GM18873 (cell line): ENCODE data around the gene LEMD2.

Experiments used
- ATAC-seq: cut with Tn5 transposase; IDR thresholded peaks from one replicate; pipeline ENCODE4 v1.9.1; 2021; ENCODE audit warnings: mild to moderate bottlenecking, moderate library complexity, moderate number of reproducible peaks; ENCODE audit not compliant: unreplicated experiment, low FRiP score

LEMD2 gene

DNA sequence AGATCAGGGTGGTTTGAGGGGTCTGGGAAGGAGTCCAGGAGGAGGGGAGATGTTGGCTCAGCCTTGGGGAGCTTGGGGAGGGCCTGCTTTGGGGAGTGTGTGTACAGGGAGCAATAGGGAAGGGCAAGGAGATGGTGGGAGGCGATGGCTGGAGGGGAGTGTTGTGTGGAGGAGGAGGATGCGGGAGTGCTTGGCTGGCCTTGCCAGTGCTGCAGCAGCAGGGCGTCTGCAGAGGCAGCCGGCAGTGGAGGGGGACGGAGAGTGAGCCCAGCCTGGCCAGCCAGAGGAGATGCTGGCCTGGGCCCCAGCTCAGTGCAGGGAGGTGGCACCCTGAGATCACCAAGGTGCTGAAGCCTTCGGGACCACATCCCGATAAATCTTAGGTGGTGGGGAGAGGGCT lies 46.1 kb downstream of the LEMD2 start:
- ATAC-seq = no peak

DNA sequence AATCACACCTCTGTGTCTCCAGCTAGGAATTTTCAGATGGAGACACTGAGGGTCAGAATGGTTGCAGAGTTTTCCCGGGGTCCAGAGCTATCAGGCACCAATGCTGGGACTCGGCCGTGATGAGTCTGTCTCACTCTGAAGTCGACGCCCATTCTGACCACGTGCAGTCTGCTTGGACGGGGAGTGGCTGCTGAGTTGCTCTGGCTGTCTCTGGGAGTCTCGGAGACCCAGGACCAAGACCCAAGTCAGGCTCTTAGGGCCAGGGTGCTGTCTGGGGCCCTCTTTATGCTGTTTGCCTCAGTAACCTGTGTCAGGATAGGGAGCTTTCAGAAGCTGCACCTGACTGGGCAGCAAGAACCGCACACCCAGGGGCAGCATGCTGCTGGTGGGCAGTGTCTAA lies 46.8 kb downstream of the LEMD2 start:
- ATAC-seq = no peak

DNA sequence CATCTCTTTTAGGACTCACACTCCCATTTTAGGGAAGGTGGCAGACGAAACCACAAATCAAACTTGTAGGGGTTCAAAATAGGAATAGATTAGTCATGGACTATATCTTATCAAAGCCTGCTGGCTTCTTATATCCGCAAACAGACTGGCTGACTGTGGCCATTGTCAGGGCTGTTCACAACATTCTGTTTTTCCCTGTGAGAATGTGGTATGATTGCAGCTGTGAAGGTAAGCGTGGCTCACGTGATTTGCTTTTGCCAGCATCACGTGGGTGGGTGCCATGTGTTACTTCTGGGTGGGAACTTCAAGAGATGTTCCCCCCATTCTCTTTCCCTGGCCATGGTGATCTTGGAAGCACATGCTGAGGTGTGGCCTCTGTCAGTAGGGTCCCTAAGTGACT lies 48.1 kb downstream of the LEMD2 start:
- ATAC-seq = no peak

- ATAC-seq = no peak
These were observed 48.7 kb downstream of the LEMD2 start for GRCh38 chr6:33740204-33740608.

GRCh38 chr6:33739571-33739970 lies 49.4 kb downstream of the LEMD2 start:
- ATAC-seq = no peak

DNA sequence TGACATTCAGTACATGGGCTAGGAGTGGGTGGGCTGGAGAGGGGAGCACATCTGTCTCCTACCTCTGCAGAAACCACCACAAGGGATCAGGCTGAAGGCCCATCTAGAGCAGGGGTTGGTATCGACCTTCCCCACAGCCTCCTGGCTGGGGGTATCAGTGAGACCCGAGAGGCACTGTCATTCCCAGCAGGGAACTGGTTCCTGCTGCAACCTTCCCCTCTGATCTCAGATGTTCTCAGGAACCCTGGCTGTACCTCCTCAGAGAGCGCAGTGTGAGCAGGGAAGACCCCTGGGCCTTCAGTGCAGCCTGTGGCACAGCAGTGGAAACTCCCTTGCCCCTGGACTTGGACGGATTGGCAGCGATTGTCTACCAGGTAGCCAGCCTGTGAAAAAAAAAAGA lies 50.1 kb downstream of the LEMD2 start:
- no peak for ATAC-seq

GRCh38 chr6:33738153-33738552 lies 50.8 kb downstream of the LEMD2 start:
- ATAC-seq = no peak

DNA sequence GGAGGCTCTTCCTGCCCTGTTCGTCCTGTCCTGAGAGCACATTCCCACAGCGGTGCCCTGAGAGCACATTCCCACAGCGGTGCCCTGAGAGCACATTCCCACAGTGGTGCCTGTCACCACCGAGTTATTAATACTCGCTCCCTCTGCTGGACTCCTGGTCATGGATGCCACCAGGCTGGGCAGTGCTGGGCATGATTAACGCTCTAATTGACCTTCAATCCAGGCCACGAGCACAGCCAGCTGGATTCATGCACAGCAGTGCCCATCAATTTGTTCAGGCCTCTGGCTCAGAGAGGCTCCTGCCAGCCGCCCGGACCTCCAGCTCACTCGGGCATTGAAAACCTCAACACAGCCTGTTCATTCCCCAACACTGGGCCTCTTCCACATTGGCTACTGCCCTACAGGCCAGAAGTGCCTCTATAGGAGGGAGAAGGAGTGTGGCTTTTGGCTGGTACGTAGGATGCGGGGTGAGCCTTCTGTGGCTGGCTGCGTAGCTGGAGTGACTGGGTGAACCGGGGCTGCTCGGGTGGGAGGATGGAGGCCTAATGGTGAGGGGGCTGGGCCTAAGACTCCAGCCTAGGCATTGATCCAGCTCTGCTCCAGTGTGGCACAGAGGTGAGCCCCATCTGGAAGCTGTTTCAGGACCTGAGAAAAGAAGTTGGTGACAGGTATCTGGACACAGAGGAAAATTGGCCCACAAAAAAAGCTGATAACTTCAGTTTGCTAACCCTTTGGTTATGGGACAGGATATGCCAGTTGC lies 51.5 kb downstream of the LEMD2 start:
- ATAC-seq = no peak

- ATAC-seq = no peak
These were observed 53.7 kb downstream of the LEMD2 start for GRCh38 chr6:33735216-33735615.

- ATAC-seq = no peak
These were observed 55.3 kb downstream of the LEMD2 start for GRCh38 chr6:33733709-33734007.

DNA sequence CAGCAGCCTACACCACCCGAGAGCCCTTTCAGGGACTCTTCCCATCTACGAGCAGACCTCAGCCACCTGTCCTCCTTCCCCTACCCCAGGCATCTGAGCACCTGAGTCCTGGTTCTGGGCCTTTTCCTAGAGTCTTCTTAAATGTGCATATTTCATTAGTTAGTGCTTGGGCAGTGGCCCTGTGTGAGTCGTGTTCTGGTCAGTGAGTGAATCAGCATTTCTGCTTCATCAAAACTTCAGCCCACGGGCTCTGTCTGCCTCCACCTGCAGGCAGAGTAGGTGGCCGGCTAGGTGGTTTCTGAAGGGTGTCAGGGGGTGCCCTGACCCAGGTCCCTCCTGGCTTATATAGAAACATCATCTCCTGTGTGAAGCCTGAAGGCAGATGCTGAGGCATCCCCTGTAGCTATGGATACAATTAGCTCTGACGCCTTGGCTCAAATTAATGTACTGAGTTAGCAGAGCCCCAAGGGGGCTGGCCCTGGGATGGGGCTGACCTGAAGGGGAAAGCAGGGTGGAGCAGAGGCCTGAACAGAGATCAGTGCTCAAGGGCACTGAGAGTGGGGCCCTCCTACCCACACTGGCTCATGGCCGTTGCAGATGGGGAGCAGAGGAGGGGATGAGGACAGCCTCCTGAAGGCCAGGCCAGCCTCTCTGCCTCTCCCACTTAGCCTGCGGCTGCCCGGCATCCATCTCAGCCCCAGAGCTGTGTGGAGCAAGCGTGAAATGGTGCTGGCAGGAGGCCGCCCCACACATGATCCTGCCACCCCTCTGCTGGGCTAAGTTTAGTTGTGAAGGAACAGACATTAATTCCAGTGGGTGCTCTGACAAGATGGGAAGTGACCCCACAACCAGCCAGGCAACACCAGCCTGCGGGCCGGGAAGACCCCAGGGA lies 55.9 kb downstream of the LEMD2 start:
- ATAC-seq = no peak

DNA sequence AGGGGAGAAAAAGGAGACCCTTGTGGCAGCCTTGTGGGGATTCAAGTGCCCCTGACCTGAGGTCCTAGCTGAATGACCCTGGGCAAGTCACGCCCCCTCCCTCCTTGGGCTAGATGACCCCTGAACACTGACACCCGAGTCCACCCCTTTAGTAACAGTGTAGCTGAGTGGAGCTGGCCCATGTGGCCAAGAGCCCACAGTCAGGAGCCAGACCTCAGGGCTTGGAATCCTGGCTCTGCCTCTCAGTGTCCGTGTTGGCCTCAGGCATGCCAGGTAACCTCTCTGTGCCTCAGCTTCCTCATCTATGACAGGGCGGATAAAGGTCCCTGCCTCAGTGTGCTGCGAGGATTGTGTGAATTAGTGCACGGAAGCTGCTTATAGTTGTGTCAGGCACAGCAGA lies 56.5 kb downstream of the LEMD2 start:
- no peak for ATAC-seq

DNA sequence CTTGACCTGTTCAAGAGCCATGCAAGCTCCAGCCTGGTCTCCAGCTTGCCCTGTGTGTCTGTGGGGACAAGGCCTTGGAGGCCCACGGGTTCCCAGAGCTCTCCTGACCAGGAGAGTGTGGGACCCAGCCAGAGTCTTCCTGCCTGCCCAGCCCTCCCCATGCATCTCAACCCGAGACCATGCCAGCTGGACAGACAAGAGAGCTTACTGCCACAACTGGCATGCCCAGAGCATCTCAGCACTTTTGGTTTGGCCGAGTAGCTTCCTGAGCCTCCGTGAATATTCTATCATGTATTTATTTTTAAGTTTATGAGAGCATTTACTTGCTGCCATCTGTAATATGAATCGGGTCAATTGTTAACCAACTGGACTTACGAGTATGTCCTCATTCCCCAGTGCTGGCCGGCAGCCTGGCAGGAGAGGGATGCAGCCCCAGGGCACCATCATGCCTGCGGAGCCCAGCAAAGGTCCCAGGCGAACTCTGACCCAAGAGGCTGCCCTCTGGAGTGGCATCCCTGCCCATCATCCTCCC lies 57.1 kb downstream of the LEMD2 start:
- no peak for ATAC-seq

DNA sequence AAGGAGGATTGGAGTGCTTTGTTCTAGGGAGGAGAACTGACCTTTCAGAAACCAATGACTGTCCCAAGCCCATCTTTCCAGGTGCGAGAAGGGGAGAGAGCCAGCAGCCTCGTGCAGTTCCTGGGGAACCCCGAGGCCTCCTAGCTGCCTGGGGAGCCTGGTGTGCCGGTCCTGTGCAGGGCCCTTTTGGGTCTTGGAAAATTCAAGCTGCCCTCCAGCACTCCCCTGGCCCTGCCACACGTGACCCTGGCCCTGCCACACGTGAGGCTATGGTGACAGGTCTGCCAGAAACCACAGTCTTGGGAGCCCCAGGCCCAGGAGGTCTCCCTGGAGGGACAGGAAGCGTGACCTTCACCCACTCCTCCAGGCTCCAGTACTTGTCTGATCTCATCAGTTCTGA lies 57.9 kb downstream of the LEMD2 start:
- ATAC-seq = no peak

- ATAC-seq = no peak
These were observed 58.3 kb downstream of the LEMD2 start for GRCh38 chr6:33730611-33731010.

GRCh38 chr6:33729059-33729458 lies 59.9 kb downstream of the LEMD2 start:
- ATAC-seq = no peak

- no peak for ATAC-seq
These were observed 60.5 kb downstream of the LEMD2 start for GRCh38 chr6:33728438-33728837.

DNA sequence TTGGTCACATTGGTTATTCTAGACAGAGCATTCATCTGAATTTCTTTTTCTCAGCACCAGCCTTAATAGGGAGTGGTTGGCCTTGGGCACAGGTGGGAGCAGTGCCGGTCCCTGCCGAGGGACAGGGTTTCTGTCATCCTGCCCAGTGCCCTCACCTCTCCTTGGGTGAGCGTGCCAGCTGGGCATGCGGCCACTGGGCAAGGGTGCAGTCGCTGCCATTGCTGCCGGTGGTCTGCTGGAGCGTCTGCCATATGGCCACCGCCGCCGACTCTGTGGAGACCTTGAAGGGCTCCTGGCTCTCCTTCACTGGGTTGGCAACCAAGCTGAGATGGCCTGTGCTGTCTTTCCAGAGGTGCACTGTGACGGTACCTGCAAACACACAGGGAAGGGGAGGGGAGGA lies 61.0 kb downstream of the LEMD2 start:
- ATAC-seq = no peak

DNA sequence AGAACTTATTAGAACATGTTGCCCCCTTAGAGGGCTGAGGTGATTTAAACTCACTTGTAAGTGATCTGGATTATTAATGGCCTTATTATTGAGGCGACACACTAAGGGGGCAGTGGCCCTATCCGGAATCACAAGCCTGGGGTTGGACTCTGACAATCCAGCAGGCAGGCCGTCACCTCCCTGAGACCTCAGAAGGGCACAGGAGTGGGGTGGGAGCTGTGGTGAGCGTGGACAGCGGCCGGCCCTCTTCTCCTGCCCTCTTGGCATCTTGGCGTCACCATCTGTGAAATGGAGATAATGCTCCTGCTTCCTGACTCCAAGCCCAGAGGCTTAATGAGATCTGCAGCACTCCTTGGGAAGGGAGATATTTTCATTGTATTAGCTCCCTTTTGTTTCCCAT lies 61.8 kb downstream of the LEMD2 start:
- ATAC-seq = no peak

DNA sequence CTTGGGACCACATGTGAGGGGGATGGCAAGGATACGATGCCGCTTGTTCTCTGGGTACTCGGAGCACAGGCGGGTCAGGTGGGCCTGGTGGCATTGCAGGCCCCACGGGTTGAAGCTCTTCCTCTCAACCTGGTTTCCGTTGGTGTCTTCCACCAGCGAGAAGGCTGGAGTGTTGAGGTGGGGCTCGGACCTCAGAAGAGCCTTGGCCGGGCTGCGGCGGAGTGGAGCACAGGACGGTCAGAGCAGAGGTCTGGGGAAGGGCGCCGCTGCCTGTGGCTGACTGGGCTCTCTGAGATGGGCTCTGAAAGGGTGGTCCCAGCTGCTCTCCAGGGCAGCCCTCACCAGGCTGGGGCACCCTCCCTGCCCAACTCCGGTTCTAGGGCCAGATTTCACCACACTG lies 62.2 kb downstream of the LEMD2 start:
- ATAC-seq = no peak

DNA sequence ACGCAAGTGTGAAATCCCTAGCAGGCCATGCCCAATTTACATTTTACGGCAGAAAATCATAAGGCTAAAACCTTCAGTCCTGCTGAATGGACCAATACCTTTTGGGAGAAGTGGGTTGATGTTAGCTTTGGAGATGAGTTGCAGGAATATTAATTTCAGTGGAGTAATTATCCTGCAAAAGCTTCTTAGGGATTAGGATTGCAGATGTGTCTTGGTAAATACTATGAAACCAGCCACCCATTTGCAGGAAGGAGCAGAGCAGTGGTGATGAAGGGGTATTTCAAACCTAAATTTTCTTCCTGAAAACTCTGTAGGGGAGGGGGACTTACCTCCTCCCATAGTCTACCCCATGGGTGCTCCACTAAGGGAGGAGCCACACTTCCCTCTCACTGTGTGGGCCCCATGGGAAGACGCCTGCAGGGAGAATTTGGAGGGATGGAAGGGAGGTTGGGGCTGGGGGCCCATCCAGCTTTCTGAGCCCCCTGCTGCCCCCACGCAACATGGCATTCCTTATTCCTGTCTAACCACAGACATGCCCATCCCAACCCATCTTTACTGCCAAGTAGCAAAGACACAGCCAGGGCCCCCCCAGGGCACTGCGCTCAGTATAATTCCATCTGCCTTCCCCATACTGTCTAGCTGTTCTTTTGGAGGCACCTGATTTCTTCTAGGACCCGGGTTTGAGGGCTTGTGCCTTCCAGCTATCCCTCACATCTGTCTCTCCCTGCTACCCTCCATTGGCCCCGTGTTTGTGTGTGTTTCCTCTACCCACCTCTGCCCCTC lies 62.8 kb downstream of the LEMD2 start:
- no peak for ATAC-seq
